Activated T-helper 17 cell treated with anti-CD3 and anti-CD28 coated beads, Interleukin-2, amount 50 U/mL, for 72 hours (primary cell): ENCODE data around the gene MRS2. TPM values are rescaled to one million over a fixed set of nuclear protein-coding genes. Genes with fewer than 3 reads are reported as not detected.
A peak's percentile ranks its signal among the peaks of the same experiment; 100 is the strongest.
"Not testable (repeated sequence)": the region's sequence is repeated elsewhere in the genome, so short reads cannot be mapped to it uniquely, and the experiment has no call there.

Source experiments
- ATAC-seq: fragments of 150-1000 bp; cut with Tn5 transposase; replicated peaks from 2 replicates; pipeline ENCODE4 v1.10.0; 2021; ENCODE audit warnings: mild to moderate bottlenecking, moderate library complexity
- H3K27ac Mint-ChIP-seq: one replicate; pipeline ENCODE4 v1.8.0; 2022; ENCODE audit warnings: mixed read lengths
- H3K27me3 Mint-ChIP-seq: one replicate; pipeline ENCODE4 v1.8.0; 2022; ENCODE audit warnings: mixed read lengths
- H3K36me3 Mint-ChIP-seq: one replicate; pipeline ENCODE4 v1.8.0; 2022; ENCODE audit warnings: low read depth, mild to moderate bottlenecking, mixed read lengths
- H3K4me1 Mint-ChIP-seq: one replicate; pipeline ENCODE4 v1.8.0; 2022; ENCODE audit warnings: mixed read lengths
- H3K4me3 Mint-ChIP-seq: one replicate; pipeline ENCODE4 v1.8.0; 2022; ENCODE audit warnings: mild to moderate bottlenecking, mixed read lengths
- H3K9me3 Mint-ChIP-seq: one replicate; pipeline ENCODE4 v1.8.0; 2022; ENCODE audit warnings: mixed read lengths
- total RNA-seq, 2 donors: library from RNA; stranded (reverse); gene quantifications; one replicate each; pipeline ENCODE4 v1.2.3, GENCODE V29; 2022

Gene MRS2
- total RNA-seq, 2 donors from 2014 or later: 21.6 to 27.3 TPM

DNA sequence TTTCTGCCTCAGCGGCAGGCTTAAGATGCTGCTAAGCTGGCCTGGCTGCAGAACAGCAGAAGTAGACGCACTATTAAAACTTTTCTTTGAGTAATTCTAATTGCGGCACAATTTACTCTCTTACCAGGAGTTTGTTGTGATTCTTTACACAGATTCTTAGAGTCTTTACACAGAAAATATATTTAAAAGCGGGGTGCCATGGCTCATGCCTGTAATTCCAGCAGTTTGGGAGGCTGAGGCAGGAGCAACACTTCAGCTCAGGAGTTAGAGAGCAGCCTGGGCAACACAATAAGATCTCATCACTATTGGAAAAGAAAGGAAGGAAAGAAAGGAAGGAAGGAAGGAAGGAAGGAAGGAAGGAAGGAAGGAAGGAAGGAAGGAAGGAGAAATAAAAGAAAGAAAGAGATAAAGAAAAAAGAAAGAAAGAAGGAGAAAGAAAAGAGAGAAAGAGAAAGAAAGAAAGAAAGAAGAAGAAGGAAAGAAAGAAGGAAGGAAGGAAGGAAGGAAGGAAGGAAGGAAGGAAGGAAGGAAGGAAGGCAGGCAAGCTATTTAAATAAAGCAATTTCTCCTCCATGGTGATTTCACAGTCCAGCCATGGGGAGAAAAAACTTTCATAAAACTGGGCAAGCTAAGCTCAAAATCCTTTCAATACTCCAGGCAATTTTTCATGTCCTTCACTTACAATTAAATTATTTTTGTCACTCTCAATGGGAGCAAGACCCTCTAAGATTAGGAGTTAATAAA, 21.1 kb upstream of the MRS2 start:
- Mint-ChIP-seq H3K27me3 (peaks cover 6% of the 10 kb centered on the region), H3K4me3 (no peak overlapping the region), H3K27ac (no peak overlapping the region), H3K4me1 (no peaks in the 10 kb centered on the region), H3K36me3 (no peaks in the 10 kb centered on the region), H3K9me3 (no peaks in the 10 kb centered on the region)
- ATAC-seq: no peak

DNA sequence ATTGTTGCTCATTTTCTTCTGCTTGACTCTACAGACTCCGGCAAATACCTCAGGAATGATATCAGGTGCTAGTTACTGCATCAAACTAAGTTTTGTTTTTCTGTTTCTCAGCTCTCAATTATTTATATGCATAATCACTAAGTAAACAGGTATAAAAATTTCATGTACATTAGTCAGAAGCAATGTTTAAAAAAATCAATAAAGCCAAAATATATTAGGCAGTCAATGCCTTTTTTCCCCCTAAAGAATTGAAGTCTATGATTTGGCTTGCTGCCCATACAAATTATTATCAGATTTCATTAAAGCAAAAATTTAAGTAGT, 20.6 kb upstream of the MRS2 start:
- no peak overlapping the region for H3K27ac Mint-ChIP-seq
- peaks cover 6% of the 10 kb centered on the region for H3K27me3 Mint-ChIP-seq
- ATAC-seq: no peak
- H3K4me3 Mint-ChIP-seq: no peak overlapping the region
- H3K9me3 Mint-ChIP-seq: no peaks in the 10 kb centered on the region
- no peaks in the 10 kb centered on the region for H3K4me1 Mint-ChIP-seq
- H3K36me3 Mint-ChIP-seq: no peaks in the 10 kb centered on the region

DNA sequence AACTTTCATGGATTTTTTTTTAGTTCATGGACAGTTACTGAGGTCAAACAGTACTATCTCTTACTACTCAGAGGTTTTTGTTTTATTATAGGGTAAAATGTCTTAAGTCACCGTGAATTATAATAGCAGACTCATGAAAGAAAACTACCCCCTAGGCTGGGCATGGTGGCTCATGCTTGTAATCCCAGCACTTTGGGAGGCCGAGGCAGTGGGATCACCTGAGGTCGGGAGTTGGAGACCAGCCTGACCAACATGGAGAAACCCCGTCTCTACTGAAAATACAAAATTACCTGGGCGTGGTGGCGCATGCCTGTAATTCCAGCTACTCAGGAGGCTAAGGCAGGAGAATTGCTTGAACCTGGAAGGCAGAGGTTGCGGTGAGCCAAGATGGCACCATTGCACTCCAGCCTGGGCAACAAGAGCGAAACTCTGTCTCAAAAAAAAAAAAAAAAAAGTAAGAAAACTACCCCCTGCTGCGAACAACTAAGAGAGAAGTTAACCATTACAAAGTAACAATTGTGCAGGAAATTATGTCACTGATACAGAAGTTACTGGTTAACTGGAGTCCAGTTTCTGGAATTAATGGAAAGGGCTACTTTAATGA, 19.7 kb upstream of the MRS2 start:
- not testable (repeated sequence) for H3K9me3 Mint-ChIP-seq, H3K27ac Mint-ChIP-seq, H3K4me1 Mint-ChIP-seq, ATAC-seq, H3K27me3 Mint-ChIP-seq, H3K36me3 Mint-ChIP-seq, H3K4me3 Mint-ChIP-seq

DNA sequence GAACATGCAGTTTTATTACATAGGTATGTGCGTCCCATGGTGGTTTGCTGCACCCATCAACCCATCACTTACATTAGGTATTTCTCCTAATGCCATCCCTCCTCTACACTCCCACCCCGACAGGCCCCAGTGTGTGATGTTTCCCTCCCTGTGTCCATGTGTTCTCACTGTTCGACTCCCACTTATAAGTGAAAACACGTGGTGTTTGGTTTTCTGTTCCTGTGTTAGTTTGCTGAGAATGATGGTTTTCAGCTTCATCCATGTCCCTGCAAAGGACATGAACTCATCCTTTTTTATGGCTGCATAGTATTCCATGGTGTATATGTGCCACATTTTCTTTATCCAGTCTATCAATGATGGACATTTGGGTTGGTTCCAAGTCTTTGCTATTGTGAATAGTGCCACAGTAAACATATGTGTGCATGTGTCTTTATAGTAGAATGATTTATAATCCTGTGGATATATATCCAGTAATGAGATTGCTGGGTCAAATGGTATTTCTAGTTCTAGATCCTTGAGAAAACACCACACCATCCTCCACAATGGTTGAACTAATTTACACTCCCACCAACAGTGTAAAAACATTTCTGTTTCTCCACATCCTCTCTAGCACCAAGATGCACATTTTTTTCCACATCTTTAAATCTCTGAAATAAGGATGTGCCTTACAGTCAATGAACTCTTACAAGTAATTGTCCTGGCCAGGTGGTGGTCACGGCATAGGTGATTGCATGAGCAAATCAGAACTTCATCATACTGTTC, 18.2 kb upstream of the MRS2 start:
- H3K27ac Mint-ChIP-seq, H3K36me3 Mint-ChIP-seq, ATAC-seq, H3K4me1 Mint-ChIP-seq, H3K27me3 Mint-ChIP-seq, H3K4me3 Mint-ChIP-seq, H3K9me3 Mint-ChIP-seq: not testable (repeated sequence)

DNA sequence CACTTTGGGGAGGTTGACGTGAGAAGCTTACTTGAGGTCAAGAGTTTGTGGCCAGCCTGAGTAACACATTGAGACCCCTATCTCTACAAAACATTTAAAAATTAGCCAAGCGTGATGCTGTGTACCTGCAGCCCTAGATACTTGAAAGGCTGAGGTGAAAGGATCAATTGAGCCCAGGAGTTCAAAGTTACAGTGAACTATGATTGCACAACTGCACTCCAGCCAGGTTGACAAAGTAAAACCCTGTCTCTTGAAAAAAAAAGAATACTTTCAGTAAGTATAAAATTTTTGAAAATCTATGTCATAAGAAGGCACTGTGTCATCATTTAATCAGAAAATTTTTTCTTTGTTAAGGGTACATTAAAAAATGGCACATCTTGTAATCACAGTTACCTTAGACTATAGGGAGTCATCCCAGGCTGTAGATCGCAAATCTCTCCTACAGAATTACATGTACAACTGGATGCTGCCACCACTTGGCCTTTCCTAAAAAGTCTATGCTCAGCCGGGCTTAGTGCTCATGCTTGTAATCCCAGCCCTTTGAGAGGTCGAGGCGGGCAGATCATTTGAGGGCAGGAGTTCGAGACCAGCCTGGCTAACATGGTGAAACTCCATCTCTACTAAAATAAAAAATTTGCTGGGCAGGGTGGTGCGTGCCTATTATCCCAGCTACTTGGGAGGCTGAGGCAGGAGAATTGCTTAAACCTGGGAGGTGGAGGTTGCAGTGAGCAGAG, 17.0 kb upstream of the MRS2 start:
- no peaks in the 10 kb centered on the region for H3K4me1 Mint-ChIP-seq
- H3K36me3 Mint-ChIP-seq: no peaks in the 10 kb centered on the region
- no peak for ATAC-seq
- H3K27ac Mint-ChIP-seq: no peak overlapping the region
- no peaks in the 10 kb centered on the region for H3K9me3 Mint-ChIP-seq
- peaks cover 10% of the 10 kb centered on the region for H3K27me3 Mint-ChIP-seq
- no peak overlapping the region for H3K4me3 Mint-ChIP-seq

DNA sequence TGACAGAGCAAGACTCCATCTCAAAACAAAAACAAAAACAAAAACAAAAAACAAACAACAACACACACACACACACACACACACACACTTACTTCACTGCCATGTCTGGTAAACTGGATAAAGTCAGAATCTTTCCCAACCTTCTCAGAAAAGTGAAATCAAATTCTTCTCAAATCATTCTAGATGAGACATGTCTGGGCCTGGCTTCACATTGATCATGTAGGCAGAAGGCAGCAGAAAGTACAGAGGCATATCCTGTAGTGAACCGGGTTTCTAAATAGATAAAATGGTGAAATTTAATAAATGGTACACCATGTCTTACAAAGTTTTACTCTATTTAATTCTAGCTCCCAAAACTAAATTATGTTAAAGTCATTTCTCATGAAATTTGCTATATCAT, 14.9 kb upstream of the MRS2 start:
- Mint-ChIP-seq H3K27me3 (peaks cover 10% of the 10 kb centered on the region), H3K4me1 (no peaks in the 10 kb centered on the region), H3K36me3 (no peaks in the 10 kb centered on the region), H3K4me3 (no peak overlapping the region), H3K9me3 (no peaks in the 10 kb centered on the region), H3K27ac (no peak overlapping the region)
- no peak for ATAC-seq

DNA sequence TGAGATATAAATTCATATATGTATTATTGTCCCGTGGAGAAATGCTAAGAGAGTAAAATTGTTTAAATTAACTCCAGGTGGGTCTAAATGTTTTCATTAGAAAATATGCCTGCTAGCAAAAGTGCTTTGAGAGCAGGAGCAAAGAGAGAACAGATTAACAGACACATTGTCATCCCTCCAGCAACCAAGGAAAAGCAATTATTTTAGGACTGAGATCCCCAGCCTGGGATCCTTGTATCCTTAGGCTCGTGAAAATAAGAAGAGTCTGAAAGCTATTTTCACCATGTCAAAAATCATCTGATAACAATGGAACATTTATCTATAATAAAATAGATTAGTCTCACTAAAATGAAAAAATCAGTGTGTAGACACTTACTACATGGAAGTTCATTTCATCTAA, 11.5 kb upstream of the MRS2 start:
- H3K36me3 Mint-ChIP-seq: no peaks in the 10 kb centered on the region
- H3K4me1 Mint-ChIP-seq: no peaks in the 10 kb centered on the region
- no peak overlapping the region for H3K4me3 Mint-ChIP-seq
- peaks cover 4% of the 10 kb centered on the region for H3K27me3 Mint-ChIP-seq
- peaks cover under 1% of the 10 kb centered on the region for H3K9me3 Mint-ChIP-seq
- no peak overlapping the region for H3K27ac Mint-ChIP-seq
- ATAC-seq: no peak

DNA sequence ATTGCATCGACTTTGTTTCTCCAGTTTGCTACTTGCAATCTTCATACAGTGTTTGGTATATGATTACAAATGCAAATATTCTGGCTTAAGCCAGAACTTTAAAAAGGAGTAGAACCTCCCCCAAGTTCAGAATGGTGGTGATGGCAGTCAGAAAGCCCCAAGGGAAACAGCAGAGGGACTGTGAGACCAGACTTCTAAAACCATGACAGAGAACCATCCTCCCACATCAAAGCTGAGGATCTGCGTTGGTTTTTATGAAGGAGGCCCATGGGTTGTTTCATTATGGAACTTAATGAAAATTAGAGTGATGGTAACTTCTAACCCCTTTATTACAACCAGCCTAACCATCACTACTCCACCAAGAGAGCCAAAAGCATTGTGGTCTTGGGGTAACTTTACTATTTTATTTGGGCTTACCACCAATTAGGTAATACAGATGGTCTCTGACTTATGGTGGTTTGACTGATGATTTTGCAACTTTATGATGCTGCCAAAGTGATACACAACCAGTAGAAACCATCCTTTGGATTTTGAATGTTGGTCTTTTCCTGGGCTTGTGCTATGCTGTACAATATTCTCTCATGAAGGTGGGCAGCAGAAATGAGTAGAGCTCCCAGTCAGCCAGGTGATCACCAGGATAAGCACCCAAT, 10.9 kb upstream of the MRS2 start:
- peak; percentile 38 for ATAC-seq
- no peaks in the 10 kb centered on the region for H3K36me3 Mint-ChIP-seq

DNA sequence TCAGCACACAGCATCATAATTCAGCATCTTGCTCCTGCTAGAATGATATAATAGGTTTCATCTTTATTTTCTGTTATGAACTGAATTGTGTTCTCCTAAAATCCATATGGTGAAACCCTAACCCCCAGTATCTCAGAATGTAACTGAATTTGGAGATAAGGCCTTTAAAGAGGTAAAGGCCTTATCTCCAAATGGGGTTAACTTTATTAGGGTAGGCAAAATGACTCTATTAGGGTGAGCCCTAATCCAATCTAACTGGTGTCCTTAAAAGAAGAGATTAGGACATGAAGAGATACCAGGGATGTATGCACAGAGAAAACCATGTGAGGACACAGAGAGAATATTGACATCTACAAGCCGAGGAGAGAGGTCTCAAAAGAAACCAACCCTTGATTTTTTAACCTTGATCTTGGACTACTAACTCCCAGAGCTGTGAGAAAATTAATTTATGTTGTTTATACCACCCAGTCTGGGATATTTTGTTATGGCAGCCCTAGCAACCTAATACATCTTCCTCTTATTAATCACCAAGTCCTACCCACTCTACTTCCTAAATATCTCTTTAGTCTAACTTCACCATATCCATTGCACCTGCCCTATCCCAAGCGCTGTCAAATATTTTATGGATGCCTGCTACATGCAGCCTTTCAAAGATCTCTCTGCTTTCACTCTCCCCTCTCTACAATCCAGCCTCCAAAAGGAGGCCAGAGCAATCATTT, 8.5 kb upstream of the MRS2 start:
- no peaks in the 10 kb centered on the region for H3K4me1 Mint-ChIP-seq
- H3K36me3 Mint-ChIP-seq: no peaks in the 10 kb centered on the region
- no peak overlapping the region for H3K27ac Mint-ChIP-seq
- no peak overlapping the region for H3K4me3 Mint-ChIP-seq
- ATAC-seq: no peak
- peaks cover 18% of the 10 kb centered on the region for H3K27me3 Mint-ChIP-seq
- H3K9me3 Mint-ChIP-seq: peaks cover 5% of the 10 kb centered on the region

More for the DNA sequence above, 10.9 kb upstream of the MRS2 start:
- Mint-ChIP-seq H3K27ac (no peak overlapping the region), H3K9me3 (peaks cover 5% of the 10 kb centered on the region), H3K4me1 (no peaks in the 10 kb centered on the region), H3K27me3 (peaks cover 9% of the 10 kb centered on the region), H3K4me3 (no peak overlapping the region)

DNA sequence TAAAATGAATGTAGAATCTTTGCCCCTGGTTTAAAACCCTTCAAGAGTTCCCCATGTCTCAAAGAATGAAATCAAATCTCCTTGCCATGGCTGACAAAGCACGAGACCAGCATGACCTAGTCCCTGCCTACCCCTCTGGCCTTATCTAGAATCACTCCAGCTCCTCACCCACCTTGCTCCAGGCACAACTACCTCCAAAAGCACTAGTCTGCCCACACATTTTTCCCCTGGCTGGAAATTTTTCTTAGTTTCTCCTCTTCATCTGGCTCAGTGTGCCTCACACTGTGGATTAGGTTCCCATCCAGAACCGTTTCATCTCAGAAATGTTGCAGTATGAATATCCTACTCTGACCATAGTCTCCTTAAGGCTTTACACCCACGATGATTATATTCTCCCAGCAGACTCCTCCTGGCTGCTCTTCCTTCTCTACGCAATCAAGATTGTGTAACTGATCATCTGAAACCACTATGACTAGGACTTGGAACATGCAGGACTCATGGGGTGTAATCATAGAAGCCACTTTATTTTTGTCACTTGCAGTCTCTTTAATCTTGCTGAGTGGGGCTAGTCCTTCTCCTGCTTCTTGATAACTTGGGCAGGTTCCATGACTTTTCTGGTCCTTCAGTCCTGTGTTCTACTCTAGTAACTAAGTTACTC, 7.8 kb upstream of the MRS2 start:
- H3K4me1 Mint-ChIP-seq: no peaks in the 10 kb centered on the region
- H3K27ac Mint-ChIP-seq: no peak overlapping the region
- no peak overlapping the region for H3K4me3 Mint-ChIP-seq
- H3K36me3 Mint-ChIP-seq: no peaks in the 10 kb centered on the region
- no peak for ATAC-seq
- peaks cover 5% of the 10 kb centered on the region for H3K9me3 Mint-ChIP-seq
- H3K27me3 Mint-ChIP-seq: peaks cover 25% of the 10 kb centered on the region

DNA sequence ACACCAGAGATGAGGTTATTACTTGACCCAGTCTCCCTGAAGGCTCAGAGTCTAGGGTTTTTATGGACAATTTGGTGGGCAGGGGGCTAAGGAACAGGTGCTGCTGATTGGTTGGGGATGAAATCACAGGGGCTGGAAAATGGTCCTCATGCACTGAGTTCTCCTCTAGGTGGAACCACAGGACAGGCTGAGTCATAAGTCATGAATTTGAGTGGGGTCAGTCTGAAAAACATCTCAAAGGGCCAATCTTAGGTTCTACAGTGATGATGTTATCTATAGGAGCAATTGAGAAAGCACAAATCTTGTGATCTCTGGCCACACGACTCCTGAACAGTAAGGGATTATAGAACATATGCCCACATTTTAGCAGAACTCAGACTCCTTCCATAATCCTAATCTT, 5.9 kb upstream of the MRS2 start:
- Mint-ChIP-seq H3K27ac (no peak overlapping the region), H3K9me3 (peaks cover 5% of the 10 kb centered on the region), H3K4me1 (no peaks in the 10 kb centered on the region), H3K27me3 (peaks cover 32% of the 10 kb centered on the region), H3K4me3 (no peak overlapping the region), H3K36me3 (no peaks in the 10 kb centered on the region)
- ATAC-seq: no peak

DNA sequence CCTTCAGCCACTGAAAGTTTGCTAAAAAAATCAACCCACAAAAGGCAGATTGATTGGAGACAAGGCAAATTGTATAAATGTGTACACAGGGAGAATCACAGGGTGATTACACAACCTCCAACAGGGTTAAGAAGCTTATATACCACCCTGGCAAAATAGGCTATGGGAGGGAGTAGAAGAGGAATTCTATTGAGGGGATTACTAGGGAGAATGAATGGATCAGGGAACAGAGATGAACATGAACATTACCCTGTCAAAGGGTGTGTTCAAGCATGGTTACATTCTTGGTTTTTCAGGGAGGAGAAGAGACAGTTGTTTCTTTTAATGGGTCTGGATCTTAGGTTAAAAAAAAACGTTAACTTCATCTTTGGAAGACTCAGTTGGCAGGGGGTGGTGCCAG, 5.1 kb upstream of the MRS2 start:
- H3K36me3 Mint-ChIP-seq: no peaks in the 10 kb centered on the region
- peaks cover 32% of the 10 kb centered on the region for H3K27me3 Mint-ChIP-seq
- no peak overlapping the region for H3K27ac Mint-ChIP-seq
- no peaks in the 10 kb centered on the region for H3K4me1 Mint-ChIP-seq
- no peak for ATAC-seq
- no peak overlapping the region for H3K4me3 Mint-ChIP-seq
- peaks cover 5% of the 10 kb centered on the region for H3K9me3 Mint-ChIP-seq
